Endothelial cell of umbilical vein (primary cell): ENCODE measurements around the gene MRPL48. TPM values are rescaled to one million over a fixed set of nuclear protein-coding genes. Genes with fewer than 3 reads are reported as not detected.

Experiments used
- BruUV-seq: library from RNA; stranded (reverse); fragments of 400-500 nt; replicated peaks from 2 replicates; lab custom pipeline; 2021; lab: Mats Ljungman, UMichigan
- CTCF ChIA-PET: fragments of 300-600, 350-600 bp; sonication (Branson Sonifier 250); formaldehyde crosslinking; loops from one replicate; lab custom pipeline; 2021; ENCODE audit warnings: antibody characterized with exemption, inconsistent platforms; lab: Charles Lee
- POLR2A ChIA-PET: fragments of 300-600, 350-600 bp; sonication (Branson Sonifier 250); formaldehyde crosslinking; loops from one replicate; lab custom pipeline; 2021; ENCODE audit warnings: antibody characterized with exemption, inconsistent platforms; lab: Charles Lee
- DNase-seq: peaks from one replicate; pipeline ENCODE4 v3.0.0-alpha.2; 2011; ENCODE audit warnings: low read depth, low spot score
- FAIRE-seq: peaks from 2 replicates; lab custom pipeline; 2011; peaks lifted over from hg19 to GRCh38; lab: Jason Lieb, UNC
- H2AFZ ChIP-seq: 2 replicates; pipeline ENCODE4 v1.6.0; 2012; ENCODE audit warnings: low read depth, low read length, control low read depth, inconsistent platforms
- H3K27ac ChIP-seq: 2 replicates; pipeline ENCODE4 v1.5.1; 2011; ENCODE audit warnings: low read depth, mild to moderate bottlenecking, control low read depth, low read length, moderate library complexity; ENCODE audit not compliant: insufficient read depth
- H3K27me3 ChIP-seq, 2 experiments: 2 replicates each; pipeline versions ENCODE4 v1.6.0 to v1.6.1; 2011; ENCODE audit warnings: low read length in 2 of 2, mixed read lengths in 1 of 2; ENCODE audit not compliant: control insufficient read depth in 2 of 2, insufficient read depth in 2 of 2
- H3K36me3 ChIP-seq, 2 experiments: 2 replicates in 1 of 2; 3 replicates in 1 of 2; pipeline ENCODE4 v1.5.1; 2011; ENCODE audit warnings: low read length in 2 of 2, mild to moderate bottlenecking in 1 of 2, moderate library complexity in 1 of 2; ENCODE audit not compliant: control insufficient read depth in 2 of 2, insufficient read depth in 2 of 2; ENCODE audit errors: extremely low read depth in 1 of 2
- H3K4me1 ChIP-seq: 3 replicates; pipeline ENCODE4 v1.5.1; 2011; ENCODE audit warnings: mild to moderate bottlenecking, low read length; ENCODE audit not compliant: control insufficient read depth, insufficient read depth; ENCODE audit errors: extremely low read depth
- H3K4me2 ChIP-seq: 2 replicates; pipeline ENCODE4 v1.6.1; 2011; ENCODE audit warnings: low read length, control low read depth, mixed read lengths; ENCODE audit not compliant: insufficient read depth
- H3K4me3 ChIP-seq, 3 experiments: fragments of 200-600 bp in 1 of 3; sonication (generic), shearing (Covaris generic) in 1 of 3; replicated peaks in 1 of 3; 2 replicates each; pipeline ENCODE4 v1.5.1; 2011 to 2016; ENCODE audit warnings: control low read depth in 3 of 3, low read length in 3 of 3, mild to moderate bottlenecking in 2 of 3, inconsistent platforms in 1 of 3, low read depth in 1 of 3, moderate library complexity in 1 of 3; ENCODE audit not compliant: insufficient read depth in 1 of 3
- H3K79me2 ChIP-seq: 2 replicates; pipeline ENCODE4 v1.6.0; 2012; ENCODE audit warnings: low read length, inconsistent platforms; ENCODE audit not compliant: control insufficient read depth, insufficient read depth
- H3K9ac ChIP-seq: replicated peaks from 2 replicates; pipeline ENCODE3; 2011; ENCODE audit warnings: low read length, control low read depth; ENCODE audit not compliant: insufficient read depth; ENCODE audit errors: extremely low read depth
- H3K9me1 ChIP-seq: replicated peaks from 3 replicates; pipeline ENCODE4 v1.6.0; 2011; ENCODE audit warnings: mild to moderate bottlenecking, low read length; ENCODE audit not compliant: control insufficient read depth, insufficient read depth; ENCODE audit errors: extremely low read depth
- H3K9me3 ChIP-seq: replicated peaks from 2 replicates; pipeline ENCODE4 v1.5.1; 2012; ENCODE audit warnings: low read length, inconsistent platforms; ENCODE audit not compliant: control insufficient read depth, insufficient read depth
- H4K20me1 ChIP-seq: replicated peaks from 2 replicates; pipeline ENCODE3; 2011; ENCODE audit warnings: mild to moderate bottlenecking, low read length; ENCODE audit not compliant: control insufficient read depth, insufficient read depth; ENCODE audit errors: extremely low read depth
- FOS ChIP-seq: IDR thresholded peaks from 2 replicates; pipeline ENCODE4 v1.6.1; 2011; ENCODE audit warnings: mild to moderate bottlenecking, low read length, moderate library complexity, borderline replicate concordance; ENCODE audit not compliant: insufficient read depth
- GATA2 ChIP-seq: IDR thresholded peaks from 2 replicates; pipeline ENCODE4 v1.7.0; 2011; ENCODE audit warnings: low read depth, mild to moderate bottlenecking, moderate library complexity, mixed read lengths, low read length; ENCODE audit not compliant: insufficient read length, insufficient read depth
- MAX ChIP-seq: IDR thresholded peaks from 2 replicates; pipeline ENCODE4 v1.6.1; 2011; ENCODE audit not compliant: insufficient read depth, insufficient read length
- MYC ChIP-seq: IDR thresholded peaks from one replicate; pipeline ENCODE4 v1.6.1; 2011; ENCODE audit warnings: mild to moderate bottlenecking, low read depth, low read length
- POLR2A ChIP-seq: IDR thresholded peaks from 2 replicates; pipeline ENCODE4 v1.6.1; 2012; ENCODE audit warnings: low read depth, mild to moderate bottlenecking, control low read depth, low read length
- POLR2AphosphoS5 ChIP-seq: IDR thresholded peaks from 2 replicates; pipeline ENCODE4 v1.6.1; 2012; ENCODE audit warnings: low read depth, mild to moderate bottlenecking, control low read depth, low read length, moderate library complexity; ENCODE audit not compliant: insufficient read depth
- dilution Hi-C: fragments of 300-500 bp; cut with MboI; formaldehyde crosslinking; loops from one replicate; pipeline ENCODE4 v1.15.0; 2019; ENCODE audit warnings: low sequenced_read_pairs; ENCODE audit not compliant: extremely low pct_ligation_motif_present
- intact Hi-C: fragments of 100-400 bp; cut with micrococcal nuclease; formaldehyde crosslinking; loops from one replicate; pipeline ENCODE4 v1.10.0; 2022
- polyA plus RNA-seq, 4 experiments: library from polyadenylated mRNA; depleted of rRNA in 3 of 4; stranded (reverse) in 3 of 4; unstranded in 1 of 4; fragments of >200 nt; gene quantifications; 2 replicates each; pipeline versions ENCODE4 v1.2.1 to v1.2.3, GENCODE V29; 2011 to 2012; ENCODE audit warnings: missing spikeins in 1 of 4
- total RNA-seq: library from RNA; stranded (reverse); gene quantifications from 2 replicates; pipeline ENCODE4 v1.2.3, GENCODE V29; 2021
- TF ChIP-seq, protein P1 (sequence below), 2 donors: IDR thresholded peaks; 1 replicate in 1 of 2; 2 replicates in 1 of 2; pipeline ENCODE4 v1.5.1; 2011; ENCODE audit warnings: low read length in 2 of 2, mild to moderate bottlenecking in 2 of 2, moderate library complexity in 2 of 2, control low read depth in 1 of 2, inconsistent platforms in 1 of 2, low read depth in 1 of 2; ENCODE audit not compliant: insufficient read depth in 1 of 2; ENCODE audit errors: extremely low read depth in 1 of 2

MRPL48 gene
- total and polyA plus RNA-seq, 2 donors (not counting 3 experiments of a cell fraction or from before 2014, with no cell fraction given) = 25.0 to 38.3 TPM

- no peaks in the 10 kb centered on the region for H3K27me3 ChIP-seq
- H3K27ac ChIP-seq = no peak overlapping the region
- H3K4me1 ChIP-seq = no peaks in the 10 kb centered on the region
- POLR2A ChIA-PET = no interaction called here
- DNase-seq = no peak
- no peak overlapping the region for H3K4me3 ChIP-seq
- H3K79me2 ChIP-seq = no peaks in the 10 kb centered on the region
- H3K4me2 ChIP-seq = no peak overlapping the region
- no peaks in the 10 kb centered on the region for H3K9me3 ChIP-seq
- intact Hi-C loops = no loop called here
- CTCF ChIA-PET = interaction anchor here (1.2 kb wide), 1 partner anchor 11 kb away, joined by 5 read pairs; no protein-coding TSS in a partner anchor
- no peaks in the 10 kb centered on the region for H3K36me3 ChIP-seq
- no TSS peak for BruUV-seq
- no peak for FAIRE-seq
- no peak overlapping the region for H2AFZ ChIP-seq
- H3K9me1 ChIP-seq = no peaks in the 10 kb centered on the region
- no peaks in the 10 kb centered on the region for H4K20me1 ChIP-seq
- TF ChIP-seq MAX (no peak), POLR2AphosphoS5 (no peak), POLR2A (no peak), GATA2 (no peak), MYC (no peak), FOS (no peak)
- TF ChIP-seq, protein P1, sequence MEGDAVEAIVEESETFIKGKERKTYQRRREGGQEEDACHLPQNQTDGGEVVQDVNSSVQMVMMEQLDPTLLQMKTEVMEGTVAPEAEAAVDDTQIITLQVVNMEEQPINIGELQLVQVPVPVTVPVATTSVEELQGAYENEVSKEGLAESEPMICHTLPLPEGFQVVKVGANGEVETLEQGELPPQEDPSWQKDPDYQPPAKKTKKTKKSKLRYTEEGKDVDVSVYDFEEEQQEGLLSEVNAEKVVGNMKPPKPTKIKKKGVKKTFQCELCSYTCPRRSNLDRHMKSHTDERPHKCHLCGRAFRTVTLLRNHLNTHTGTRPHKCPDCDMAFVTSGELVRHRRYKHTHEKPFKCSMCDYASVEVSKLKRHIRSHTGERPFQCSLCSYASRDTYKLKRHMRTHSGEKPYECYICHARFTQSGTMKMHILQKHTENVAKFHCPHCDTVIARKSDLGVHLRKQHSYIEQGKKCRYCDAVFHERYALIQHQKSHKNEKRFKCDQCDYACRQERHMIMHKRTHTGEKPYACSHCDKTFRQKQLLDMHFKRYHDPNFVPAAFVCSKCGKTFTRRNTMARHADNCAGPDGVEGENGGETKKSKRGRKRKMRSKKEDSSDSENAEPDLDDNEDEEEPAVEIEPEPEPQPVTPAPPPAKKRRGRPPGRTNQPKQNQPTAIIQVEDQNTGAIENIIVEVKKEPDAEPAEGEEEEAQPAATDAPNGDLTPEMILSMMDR (IDR thresholded peaks at IDR 0.05; ENCODE audit: extremely low read depth in 1 of 2, insufficient read depth in 1 of 2, low read depth in 1 of 2, low read length in 2 of 2) = no peak
- dilution Hi-C loops = no loop called here
- no peak overlapping the region for H3K9ac ChIP-seq
These were observed 23.0 kb downstream of the MRPL48 start for GRCh38 chr11:73810637-73811036.
